GM18873 (cell line): ENCODE measurements around the gene FOXN1.
"Not testable (repeated sequence)": the region's sequence is repeated elsewhere in the genome, so short reads cannot be mapped to it uniquely, and the experiment has no call there.

Source experiments
- ATAC-seq: cut with Tn5 transposase; IDR thresholded peaks from one replicate; pipeline ENCODE4 v1.9.1; 2021; ENCODE audit warnings: mild to moderate bottlenecking, moderate library complexity, moderate number of reproducible peaks; ENCODE audit not compliant: unreplicated experiment, low FRiP score

Gene FOXN1

DNA sequence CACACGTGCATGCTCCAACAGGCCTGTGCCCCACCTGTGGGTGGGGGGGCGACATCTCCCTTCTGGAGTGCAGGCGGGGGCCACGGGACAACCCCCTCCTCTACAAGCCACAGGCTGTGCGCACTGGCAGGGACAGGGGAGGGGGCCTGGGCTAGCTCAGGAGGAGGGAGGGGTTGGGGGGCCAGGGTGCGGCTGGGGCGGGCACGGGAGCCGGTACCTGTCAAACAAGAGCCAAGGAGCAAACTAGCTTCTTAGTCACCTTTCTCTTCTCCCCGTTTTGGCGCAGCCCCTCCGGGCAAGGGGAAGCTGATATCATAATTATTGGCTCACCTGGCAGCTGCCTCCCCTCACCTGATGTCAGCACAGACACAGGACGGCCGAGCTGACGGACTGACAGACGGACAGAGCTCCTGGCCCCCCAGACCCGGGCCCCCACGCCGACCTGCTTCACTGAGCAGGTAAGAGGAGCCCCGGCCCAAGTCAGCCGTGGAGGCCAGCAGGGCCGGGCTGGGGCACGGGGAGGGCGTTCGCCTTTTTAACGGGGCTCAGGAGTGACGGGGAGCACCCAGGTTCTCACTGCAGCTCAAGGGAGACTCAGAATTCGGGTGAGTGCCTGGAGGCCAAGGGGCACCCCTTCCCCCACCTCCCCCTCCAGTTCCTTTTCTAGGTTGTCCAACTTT, at the start of gene FOXN1:
Gene FOXN1 (plus strand): TSS at position 363 of the 680 bp plus-strand sequence. CDS start 17,622 bp downstream, outside the sequence.
- ATAC-seq, result no peak

DNA sequence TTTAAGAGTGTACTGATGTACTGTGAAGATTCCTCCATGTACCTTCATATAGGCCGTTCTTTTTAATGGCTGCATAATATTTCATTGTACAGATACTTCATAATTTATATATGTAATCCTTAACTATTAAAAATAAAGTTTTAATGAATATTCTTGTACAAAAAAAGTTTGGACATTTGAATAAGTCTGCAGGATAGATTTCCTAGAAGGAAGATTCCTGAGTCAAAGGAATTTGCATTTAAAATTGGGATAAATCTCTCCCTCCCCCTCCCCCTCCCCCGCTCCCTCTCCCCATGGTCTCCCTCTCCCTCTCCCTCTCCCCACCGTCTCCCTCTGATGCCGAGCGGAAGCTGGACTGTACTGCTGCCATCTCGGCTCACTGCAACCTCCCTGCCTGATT, 48.3 kb upstream of the FOXN1 start:
- ATAC-seq, result no peak

GRCh38 chr17:28458881-28459280, 47.3 kb upstream of the FOXN1 start:
- not testable (repeated sequence) for ATAC-seq

DNA sequence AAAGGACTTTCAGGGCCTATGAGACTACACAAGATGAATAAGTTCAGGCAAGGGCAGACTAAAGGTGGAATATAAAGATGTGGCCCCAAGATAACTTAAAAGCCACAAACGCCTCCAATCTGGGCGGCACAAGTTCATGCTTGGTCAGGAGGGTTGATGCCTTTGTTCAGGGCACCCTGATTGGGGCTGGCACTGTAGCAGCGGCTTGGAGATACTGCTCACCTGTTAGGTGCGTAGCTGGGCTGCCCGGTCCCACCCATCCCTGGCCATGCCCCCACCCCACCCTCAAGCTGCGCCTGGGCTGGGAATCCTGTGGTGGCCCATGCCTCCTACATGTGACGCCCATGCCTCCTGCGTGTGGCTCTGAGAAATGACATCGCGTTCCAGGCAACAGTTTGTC, 45.2 kb upstream of the FOXN1 start:
- ATAC-seq, result no peak

DNA sequence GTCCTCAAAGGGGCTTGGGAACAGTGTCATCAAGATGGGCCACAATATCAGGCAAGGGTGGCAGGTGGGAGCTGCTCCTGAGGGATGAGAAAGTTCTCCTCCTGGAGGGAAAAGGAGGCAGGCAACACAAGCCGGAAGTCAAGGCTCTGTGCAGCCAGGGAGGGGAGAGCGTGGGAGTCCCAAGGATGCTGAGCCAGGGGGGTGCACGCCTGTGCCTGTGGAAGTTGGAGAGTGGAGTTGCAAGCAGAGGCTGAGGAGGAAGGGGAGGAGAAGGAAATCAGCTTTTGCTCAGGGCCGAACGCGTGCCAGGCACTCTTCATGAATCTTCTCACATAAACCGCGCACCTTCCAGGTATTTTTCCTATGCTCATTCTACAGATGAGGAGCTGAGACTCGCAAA, 40.1 kb upstream of the FOXN1 start:
- no peak for ATAC-seq

- no peak for ATAC-seq
Observed at GRCh38 chr17:28466521-28467048, 39.6 kb upstream of the FOXN1 start.

DNA sequence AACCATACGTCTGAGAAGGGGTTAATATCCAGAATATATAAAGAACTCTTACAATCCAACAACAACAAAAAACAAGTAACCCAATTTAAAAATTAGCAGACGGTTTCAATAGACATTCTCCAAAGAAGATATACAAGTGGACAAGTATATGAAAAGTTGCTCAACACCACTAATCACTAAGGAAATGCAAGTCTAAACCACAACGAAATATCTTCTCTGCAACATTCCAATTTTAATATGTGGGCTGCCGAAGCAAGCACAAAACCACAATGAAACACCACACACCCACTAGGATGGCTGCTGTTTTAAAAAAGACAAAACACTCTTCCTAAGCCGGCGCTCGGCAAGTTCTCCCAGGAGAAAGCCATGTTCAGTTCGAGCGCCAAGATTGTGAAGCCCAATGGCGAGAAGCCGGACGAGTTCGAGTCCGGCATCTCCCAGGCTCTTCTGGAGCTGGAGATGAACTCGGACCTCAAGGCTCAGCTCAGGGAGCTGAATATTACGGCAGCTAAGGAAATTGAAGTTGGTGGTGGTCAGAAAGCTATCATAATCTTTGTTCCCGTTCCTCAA, 38.6 kb upstream of the FOXN1 start:
- ATAC-seq, result no peak

DNA sequence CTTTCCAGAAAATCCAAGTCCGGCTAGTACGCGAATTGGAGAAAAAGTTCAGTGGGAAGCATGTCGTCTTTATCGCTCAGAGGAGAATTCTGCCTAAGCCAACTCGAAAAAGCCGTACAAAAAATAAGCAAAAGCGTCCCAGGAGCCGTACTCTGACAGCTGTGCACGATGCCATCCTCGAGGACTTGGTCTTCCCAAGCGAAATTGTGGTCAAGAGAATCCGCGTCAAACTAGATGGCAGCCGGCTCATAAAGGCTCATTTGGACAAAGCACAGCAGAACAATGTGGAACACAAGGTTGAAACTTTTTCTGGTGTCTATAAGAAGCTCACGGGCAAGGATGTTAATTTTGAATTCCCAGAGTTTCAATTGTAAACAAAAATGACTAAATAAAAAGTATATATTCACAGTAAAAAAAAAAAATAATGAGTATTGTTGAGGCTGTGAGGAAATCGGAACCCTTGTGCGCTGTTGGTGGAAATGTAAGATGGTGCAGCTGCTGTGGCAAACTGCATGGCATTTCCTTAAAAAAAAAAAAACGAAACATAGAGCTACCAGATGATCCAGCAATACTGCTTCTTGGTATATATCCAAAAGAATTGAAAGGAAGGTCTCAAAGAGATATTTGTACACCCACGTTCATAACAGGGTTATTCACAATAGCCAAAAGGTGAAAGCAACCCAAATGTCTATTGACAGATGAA, 38.0 kb upstream of the FOXN1 start:
- ATAC-seq, result not testable (repeated sequence)

- ATAC-seq, result no peak
Observed at GRCh38 chr17:28468781-28469180, 37.4 kb upstream of the FOXN1 start.

DNA sequence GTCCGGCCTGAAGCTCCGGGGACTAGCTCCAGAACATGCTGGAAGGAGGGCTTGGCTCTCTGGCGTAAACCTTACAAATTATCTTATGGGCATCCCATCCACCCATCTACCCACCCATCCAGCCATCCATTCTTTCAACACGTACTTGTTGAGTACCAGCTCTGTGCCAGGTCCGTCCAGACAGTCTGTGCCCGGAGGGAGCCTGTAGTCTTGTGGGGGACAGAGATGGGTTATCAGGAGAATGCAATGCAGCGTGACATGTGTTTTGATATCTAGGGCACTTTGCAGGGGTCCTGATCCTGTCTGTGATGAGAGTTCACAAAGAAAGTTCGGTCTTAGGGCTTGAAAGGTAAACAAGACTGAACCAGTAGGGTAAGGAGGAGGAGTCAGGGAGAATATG, 36.8 kb upstream of the FOXN1 start:
- ATAC-seq, result no peak

GRCh38 chr17:28470266-28470913, 35.8 kb upstream of the FOXN1 start:
- ATAC-seq, result no peak

DNA sequence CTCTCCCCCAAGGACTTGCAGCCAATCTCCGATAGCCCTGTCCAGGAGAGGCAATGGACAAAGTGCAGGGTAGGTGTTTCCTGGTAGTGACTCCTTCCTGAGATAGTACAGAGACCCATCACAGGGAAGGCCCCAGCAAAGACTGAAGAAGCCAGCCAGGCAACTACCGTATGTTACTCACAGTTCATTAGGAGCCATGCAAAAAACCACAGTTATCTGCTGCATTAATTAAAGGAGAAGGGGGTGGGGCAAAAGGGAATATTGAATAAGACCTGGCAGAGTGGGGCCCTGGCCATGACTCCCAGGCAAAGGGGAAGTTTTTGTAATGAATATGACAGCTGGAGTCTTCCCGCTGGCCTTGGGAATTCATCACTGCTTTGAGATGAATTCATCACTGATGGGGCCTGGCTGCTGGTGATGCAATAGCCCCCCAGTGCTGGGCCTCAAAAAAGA, 35.2 kb upstream of the FOXN1 start:
- ATAC-seq, result no peak

DNA sequence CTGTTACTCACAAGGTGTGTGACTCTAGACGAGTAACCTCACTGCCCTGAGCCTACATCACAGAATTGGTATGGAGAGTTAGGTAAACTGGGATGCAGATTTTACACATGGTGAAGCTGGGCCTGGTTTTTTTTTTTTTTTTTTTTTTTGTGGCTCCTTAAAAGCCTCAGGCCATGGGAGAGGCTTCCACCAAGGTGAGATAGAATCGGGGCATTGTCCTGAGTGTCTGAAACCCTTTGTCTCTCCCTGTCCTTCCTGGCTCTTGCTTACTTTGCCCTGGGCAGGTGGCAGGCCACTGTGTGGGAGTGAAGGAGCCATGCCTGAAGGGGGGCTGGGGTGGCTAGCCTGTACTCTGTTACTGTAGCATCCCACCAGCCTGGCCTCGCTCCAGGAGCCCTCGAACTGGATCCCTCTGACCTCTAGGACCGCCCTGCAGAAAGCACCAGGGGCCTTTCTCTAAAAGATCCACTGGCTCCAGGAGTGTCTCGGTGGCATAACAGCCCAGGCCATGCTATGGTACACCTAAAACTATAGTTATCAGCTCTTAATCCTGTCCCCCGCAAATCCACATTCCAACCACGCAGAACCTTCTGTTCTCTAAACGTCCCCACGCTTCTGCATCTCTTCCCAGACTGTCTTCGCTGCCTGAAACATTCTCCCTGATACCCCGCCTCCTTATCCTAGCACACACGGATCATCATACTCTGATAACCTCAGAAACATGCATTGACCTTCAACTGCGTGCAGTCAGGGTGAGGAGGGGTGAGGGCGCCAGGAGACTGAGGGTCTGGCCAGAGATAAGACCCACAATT, 34.4 kb upstream of the FOXN1 start:
- ATAC-seq, result no peak

DNA sequence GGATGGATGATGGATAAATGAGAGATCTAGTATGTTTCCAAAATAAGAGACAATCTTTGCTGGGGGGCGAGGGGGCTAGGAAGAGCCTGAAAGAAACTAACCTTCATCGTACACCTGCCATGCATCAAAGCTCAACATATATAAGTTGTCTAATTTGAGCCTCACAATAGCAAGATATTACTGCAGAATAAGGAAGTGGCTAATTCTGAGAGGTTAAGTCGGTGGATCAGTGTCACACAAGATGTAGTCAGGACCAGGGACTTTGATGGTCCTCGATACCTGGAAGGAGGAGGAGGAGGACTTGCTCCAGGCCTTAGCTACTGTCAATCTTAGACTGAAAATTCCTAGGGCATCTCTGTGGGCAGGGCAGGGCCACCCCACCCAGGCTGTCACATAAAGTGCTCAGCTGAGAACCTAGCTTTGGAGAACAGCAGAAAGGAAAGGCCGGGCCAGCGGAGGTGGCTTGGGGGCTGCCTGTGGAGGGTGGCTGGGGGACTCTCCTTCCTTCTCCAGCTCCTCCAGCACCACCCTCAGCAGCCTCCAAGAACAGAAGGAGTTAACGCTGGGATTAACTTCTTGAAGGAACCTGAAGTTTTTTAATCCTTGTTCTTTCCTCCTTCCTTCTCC, 33.2 kb upstream of the FOXN1 start:
- no peak for ATAC-seq

GRCh38 chr17:28473542-28473941, 32.6 kb upstream of the FOXN1 start, which contains the start of gene SLC13A2:
TSS of gene SLC13A2 (plus strand) at chr17:28473644. CDS start at chr17:28473713, 69 bp downstream.
- ATAC-seq, result no peak

DNA sequence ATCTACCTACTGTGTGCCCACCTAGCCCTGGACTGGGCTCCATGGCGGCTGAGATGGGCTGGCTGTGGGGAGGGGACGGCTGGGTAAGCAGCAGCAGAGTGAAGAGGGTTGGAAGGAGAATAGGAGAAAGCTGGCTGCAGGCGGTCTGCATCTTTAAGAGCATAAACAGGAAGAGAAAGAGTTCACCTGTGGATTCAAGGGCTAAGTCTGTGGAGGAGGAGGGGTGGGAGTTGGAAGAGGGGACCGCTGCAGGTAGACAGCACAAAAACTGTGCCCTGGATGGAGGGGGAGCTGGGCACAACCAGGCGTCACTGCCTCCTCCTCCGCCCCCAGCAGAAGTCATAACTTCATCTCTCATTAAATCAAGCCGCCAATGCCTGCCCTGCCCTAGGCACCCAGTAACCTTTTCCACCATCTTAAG, 32.0 kb upstream of the FOXN1 start:
- no peak for ATAC-seq

GRCh38 chr17:28475151-28475900, 30.8 kb upstream of the FOXN1 start:
- no peak for ATAC-seq

GRCh38 chr17:28476076-28476865, 29.9 kb upstream of the FOXN1 start:
- no peak for ATAC-seq
